ENCODE measurements around the gene FBXO3. TPM values are rescaled to one million over a fixed set of nuclear protein-coding genes. Genes with fewer than 3 reads are reported as not detected.

FBXO3 gene
- total RNA-seq, 1 experiment from 2014 or later: 18.9 TPM

- Histone ChIP-seq H4K91ac (ENCODE audit: insufficient read length, low read depth, low read length) (no peak overlapping the region), H2BK20ac (ENCODE audit: low read depth, low read length, poor library complexity, severe bottlenecking) (no peak overlapping the region), H3K9ac (ENCODE audit: extremely low read depth, insufficient read length, low read length) (no peak overlapping the region), H3T11ph (ENCODE audit: low read length) (no peak overlapping the region), H3K23ac (ENCODE audit: insufficient read length, low read depth, low read length) (no peak overlapping the region), H2BK15ac (ENCODE audit: low read depth, low read length) (no peak overlapping the region), H3K27me3 (ENCODE audit: insufficient read depth, low read length) (no peaks in the 10 kb centered on the region), H3K4ac (ENCODE audit: low read depth, low read length) (no peak overlapping the region), H3K9me3 (ENCODE audit: control insufficient read depth, low read depth, low read length) (no peaks in the 10 kb centered on the region), H2AFZ (ENCODE audit: low read length) (no peak overlapping the region), H3K23me2 (ENCODE audit: insufficient read length, low read depth, low read length, poor library complexity, severe bottlenecking) (no peaks in the 10 kb centered on the region), H3K79me1 (ENCODE audit: insufficient read depth, low read depth, low read length, poor library complexity, severe bottlenecking) (no peaks in the 10 kb centered on the region), H4K5ac (ENCODE audit: insufficient read length, low read depth, low read length) (no peak overlapping the region), H3K4me2 (ENCODE audit: insufficient read depth, insufficient read length, low read length) (no peak overlapping the region), H4K8ac (replicated peaks; ENCODE audit: insufficient read length, low read depth, low read length) (no peak overlapping the region), H4K20me1 (ENCODE audit: control insufficient read depth, insufficient read depth, insufficient read length) (no peaks in the 10 kb centered on the region), H2BK120ac (ENCODE audit: low read depth, low read length, poor library complexity, severe bottlenecking) (no peak overlapping the region), H2BK5ac (ENCODE audit: insufficient read length, low read length) (no peak overlapping the region), H3K79me2 (ENCODE audit: insufficient read depth, low read length) (no peaks in the 10 kb centered on the region), H3K18ac (ENCODE audit: insufficient read length, low read depth, low read length) (no peak overlapping the region), H3K27ac (ENCODE audit: insufficient read length, low read depth, low read length) (no peak overlapping the region), H3K4me1 (ENCODE audit: insufficient read depth, low read length) (no peaks in the 10 kb centered on the region), H3K56ac (ENCODE audit: insufficient read length, low read depth, low read length) (no peak overlapping the region), H2BK12ac (ENCODE audit: insufficient read length, low read depth, low read length) (no peak overlapping the region), H3K14ac (ENCODE audit: insufficient read depth, low read length) (no peak overlapping the region), H2AK5ac (ENCODE audit: insufficient read length, low read length) (no peak overlapping the region)
- TF ChIP-seq CTCF (conservative IDR thresholded peaks at IDR 0.05): no peak
- no CpG with 5 or more reads among the region's 2 CpGs for WGBS (ENCODE audit: extremely low coverage, insufficient read length, low lambda C conversion rate)
- Mint-ChIP-seq H3K9me3 (no peaks in the 10 kb centered on the region), H3K27ac (no peak overlapping the region), H3K4me1 (no peaks in the 10 kb centered on the region), H3K36me3 (ENCODE audit: insufficient read depth in 1 of 3, low read depth in 3 of 3) (peaks cover 0 to under 1% (median 0%) of the 10 kb centered on the region in 3 experiments; a peak in 1 of 7 replicates), H3K27me3 (ENCODE audit: low read depth) (no peaks in the 10 kb centered on the region), H3K4me3 (no peak overlapping the region)
- no peak for DNase-seq
These were observed 26.3 kb downstream of the FBXO3 start for GRCh38 chr11:33747979-33748378.

All from H9 (cell line).